ENCODE measurements around the gene TUBB4B. TPM values are rescaled to one million over a fixed set of nuclear protein-coding genes. Genes with fewer than 3 reads are reported as not detected.

TUBB4B gene
- total RNA-seq, 1 donor from 2014 or later, result 725 TPM

- no peak for DNase-seq (ENCODE audit: low read depth)
- H3K4me3 ChIP-seq (ENCODE audit: low read depth, low read length), result no peak overlapping the region
- no peak for TF ChIP-seq CTCF (conservative IDR thresholded peaks at IDR 0.05; ENCODE audit: low read depth, low read length)
Measured at GRCh38 chr9:137218212-137218753, 22.8 kb upstream of the TUBB4B start.

- TF ChIP-seq CTCF (conservative IDR thresholded peaks at IDR 0.05; ENCODE audit: low read depth, low read length), result no peak
- no peak overlapping the region for H3K4me3 ChIP-seq (ENCODE audit: low read depth, low read length)
- DNase-seq (ENCODE audit: low read depth), result no peak
Measured at GRCh38 chr9:137218754-137219271, 22.3 kb upstream of the TUBB4B start.

GRCh38 chr9:137219757-137220316, 21.2 kb upstream of the TUBB4B start:
- H3K4me3 ChIP-seq (ENCODE audit: low read depth, low read length), result no peak overlapping the region
- DNase-seq (ENCODE audit: low read depth), result no peak
- TF ChIP-seq CTCF (conservative IDR thresholded peaks at IDR 0.05; ENCODE audit: low read depth, low read length), result no peak

GRCh38 chr9:137220317-137221094, 20.6 kb upstream of the TUBB4B start:
- TF ChIP-seq CTCF (conservative IDR thresholded peaks at IDR 0.05; ENCODE audit: low read depth, low read length), result no peak
- no peak for DNase-seq (ENCODE audit: low read depth)

GRCh38 chr9:137221095-137221505, 20.0 kb upstream of the TUBB4B start:
- no peak for TF ChIP-seq CTCF (conservative IDR thresholded peaks at IDR 0.05; ENCODE audit: low read depth, low read length)
- H3K4me3 ChIP-seq (ENCODE audit: low read depth, low read length), result no peak overlapping the region
- no peak for DNase-seq (ENCODE audit: low read depth)

More at GRCh38 chr9:137220317-137221094, 20.6 kb upstream of the TUBB4B start:
- no peak overlapping the region for H3K4me3 ChIP-seq (ENCODE audit: low read depth, low read length)

GRCh38 chr9:137221506-137222111, 19.5 kb upstream of the TUBB4B start:
- no peak for TF ChIP-seq CTCF (conservative IDR thresholded peaks at IDR 0.05; ENCODE audit: low read depth, low read length)
- DNase-seq (ENCODE audit: low read depth), result no peak
- H3K4me3 ChIP-seq (ENCODE audit: low read depth, low read length), result peak overlapping the region; percentile 52

All from epithelial cell of proximal tubule (primary cell).